A549 (cell line): ENCODE data around the gene FAF1. TPM values are rescaled to one million over a fixed set of nuclear protein-coding genes. Genes with fewer than 3 reads are reported as not detected.
A peak's percentile ranks its signal among the peaks of the same experiment; 100 is the strongest.

ENCODE experiments used
- ATAC-seq, 2 experiments: fragments of 200-7000 bp in 1 of 2; fragments of >200 bp in 1 of 2; cut with Nextera tagmentation in 1 of 2; cut with Tn5 transposase in 1 of 2; 3 replicates each; pipeline versions ENCODE4 v1.8.0 to v1.9.1; 2018 to 2020; ENCODE audit warnings: mild to moderate bottlenecking in 1 of 2, moderate library complexity in 1 of 2
- CTCF ChIA-PET: fragments of 300-600 bp; sonication (Branson Sonifier 250); formaldehyde crosslinking; extraction: SDS; loops from one replicate; lab custom pipeline; 2021; ENCODE audit warnings: antibody characterized with exemption, inconsistent platforms; lab: Yijun Ruan, JAX
- POLR2A ChIA-PET: fragments of 350-600 bp; formaldehyde crosslinking; extraction: SDS; loops from one replicate; lab custom pipeline; 2021; ENCODE audit warnings: antibody characterized with exemption, inconsistent platforms; lab: Yijun Ruan, JAX
- DNase-seq, 2 experiments: peaks; one replicate each; pipeline versions ENCODE4 v3.0.0 to v3.0.0-alpha.2; 2011 to 2016; ENCODE audit warnings: low read depth in 1 of 2, low spot score in 1 of 2
- FAIRE-seq: peaks from 2 replicates; lab custom pipeline; 2011; peaks lifted over from hg19 to GRCh38; lab: Jason Lieb, UNC
- H3K27ac ChIP-seq, 2 experiments: fragments of >200 bp; sonication (Bioruptor Twin); formaldehyde crosslinking; 3 replicates each; pipeline ENCODE4 v1.5.1; 2016 to 2017
- H3K4me1 ChIP-seq: fragments of >200 bp; sonication (Bioruptor Twin); formaldehyde crosslinking; 3 replicates; pipeline ENCODE4 v1.6.1; 2016
- H3K4me2 ChIP-seq: fragments of >200 bp; sonication (Bioruptor Twin); formaldehyde crosslinking; 3 replicates; pipeline ENCODE4 v1.6.1; 2016
- H3K4me3 ChIP-seq: fragments of >200 bp; sonication (Bioruptor Twin); formaldehyde crosslinking; 3 replicates; pipeline ENCODE4 v1.5.1; 2016
- H3K9me3 ChIP-seq: fragments of >200 bp; sonication (Bioruptor Twin); formaldehyde crosslinking; 3 replicates; pipeline ENCODE4 v1.6.1; 2016
- BHLHE40 ChIP-seq: IDR thresholded peaks from 2 replicates; pipeline ENCODE4 v1.6.1; 2012; ENCODE audit warnings: low read depth, low read length, inconsistent platforms
- CBX8 ChIP-seq: fragments of 200-600 bp; sonication (generic); IDR thresholded peaks from 2 replicates; pipeline ENCODE4 v1.6.1; 2016
- CHD2 ChIP-seq: fragments of 150-350 bp; IDR thresholded peaks from 2 replicates; pipeline ENCODE4 v1.6.1; 2014; ENCODE audit warnings: low read length; ENCODE audit not compliant: partially characterized antibody
- CHD4 ChIP-seq: fragments of 200-600 bp; sonication (generic); IDR thresholded peaks from 2 replicates; pipeline ENCODE4 v1.6.1; 2016; ENCODE audit warnings: antibody characterized with exemption, mild to moderate bottlenecking, borderline replicate concordance
- FOSB ChIP-seq: fragments of 250-450 bp; sonication (Bioruptor Pico); IDR thresholded peaks from 2 replicates; pipeline ENCODE4 v1.5.0; 2020; ENCODE audit warnings: mild to moderate bottlenecking, moderate library complexity
- FOXS1 ChIP-seq: fragments of 250-450 bp; sonication (Bioruptor Pico); IDR thresholded peaks from 2 replicates; pipeline ENCODE4 v1.5.0; 2020; ENCODE audit warnings: mild to moderate bottlenecking, moderate library complexity
- HDAC2 ChIP-seq: fragments of 200-600 bp; sonication (generic); IDR thresholded peaks from 2 replicates; pipeline ENCODE4 v1.6.1; 2016
- HES2 ChIP-seq: fragments of >200 bp; sonication (Bioruptor Twin); formaldehyde crosslinking; IDR thresholded peaks from 2 replicates; pipeline ENCODE4 v1.6.1; 2016
- HOXB13 ChIP-seq: fragments of 250-450 bp; sonication (Bioruptor Pico); IDR thresholded peaks from 2 replicates; pipeline ENCODE4 v1.5.0; 2020; ENCODE audit warnings: low read depth, mild to moderate bottlenecking, moderate library complexity
- JUN ChIP-seq, 2 experiments: fragments of >200 bp; sonication (Bioruptor Twin); formaldehyde crosslinking; IDR thresholded peaks; 2 replicates in 1 of 2; 3 replicates in 1 of 2; pipeline ENCODE4 v1.6.1; 2016 to 2017
- JUNB ChIP-seq: fragments of >200 bp; sonication (Bioruptor Twin); formaldehyde crosslinking; IDR thresholded peaks from 2 replicates; pipeline ENCODE4 v1.6.1; 2016
- KDM1A ChIP-seq: fragments of 200-600 bp; sonication (generic); IDR thresholded peaks from 2 replicates; pipeline ENCODE4 v1.6.1; 2016; ENCODE audit warnings: low read depth, mild to moderate bottlenecking
- MAFK ChIP-seq: fragments of 450-650 bp; IDR thresholded peaks from 2 replicates; pipeline ENCODE4 v1.6.1; 2014; ENCODE audit not compliant: partially characterized antibody
- PBX3 ChIP-seq: IDR thresholded peaks from 2 replicates; pipeline ENCODE4 v1.6.1; 2012
- POLR2AphosphoS2 ChIP-seq: conservative IDR thresholded peaks from 2 replicates; pipeline ENCODE4 v1.6.1; 2012; ENCODE audit warnings: low read length, improper control_type of control experiment, inconsistent platforms
- RARB ChIP-seq: fragments of 250-450 bp; sonication (Bioruptor Pico); IDR thresholded peaks from 2 replicates; pipeline ENCODE4 v1.8.0; 2021; ENCODE audit warnings: mild to moderate bottlenecking, moderate library complexity
- REST ChIP-seq: fragments of 200-600 bp; sonication (generic); IDR thresholded peaks from 2 replicates; pipeline ENCODE4 v1.6.1; 2016; ENCODE audit warnings: antibody characterized with exemption, mild to moderate bottlenecking, moderate library complexity
- RNF2 ChIP-seq: fragments of 200-600 bp; sonication (generic); IDR thresholded peaks from 2 replicates; pipeline ENCODE4 v1.6.1; 2016; ENCODE audit warnings: low read depth, mild to moderate bottlenecking, antibody characterized with exemption, moderate library complexity, borderline replicate concordance
- TFCP2L1 ChIP-seq: fragments of 250-450 bp; sonication (Bioruptor Pico); IDR thresholded peaks from 2 replicates; pipeline ENCODE4 v1.5.0; 2021; ENCODE audit warnings: mild to moderate bottlenecking
- ZFP36 ChIP-seq: fragments of 450-650 bp; IDR thresholded peaks from 2 replicates; pipeline ENCODE4 v1.6.1; 2014; ENCODE audit warnings: borderline replicate concordance; ENCODE audit not compliant: partially characterized antibody
- ZSCAN20 ChIP-seq: fragments of 250-450 bp; sonication (Bioruptor Pico); IDR thresholded peaks from 2 replicates; pipeline ENCODE4 v1.8.0; 2022; ENCODE audit warnings: mild to moderate bottlenecking, moderate library complexity
- WGBS: methylation state at CpG from one replicate; pipeline ENCODE4 v1.1.6; 2017; ENCODE audit errors: missing lambda C conversion rate; 5-methylcytosine and 5-hydroxymethylcytosine counted together
- polyA plus RNA-seq, 4 experiments: library from polyadenylated mRNA; depleted of rRNA in 3 of 4; stranded (reverse); fragments of >200 nt; fragmentation: RNase III in 1 of 4; extraction: RNeasy Plus Mini Kit Qiagen cat#74134 plus additional on column Dnase treatment in 1 of 4; gene quantifications; 2 replicates in 3 of 4; 3 replicates in 1 of 4; pipeline ENCODE4 v1.2.3, GENCODE V29; 2011 to 2017

FAF1 gene
- polyA plus RNA-seq, 2 of the 4 experiments (the other 2 are of a cell fraction) = 31.7 to 46.2 TPM

GRCh38 chr1:50426108-50426700, 533.9 kb downstream of the FAF1 start:
- Histone ChIP-seq H3K4me1 (peaks cover 11% of the 10 kb centered on the region; the same call in 1 of the 3 replicates), H3K27ac (no peak overlapping the region), H3K4me2 (peak overlapping the region; percentile 78; the same call in 1 of the 3 replicates), H3K9me3 (no peaks in the 10 kb centered on the region), H3K4me3 (no peak overlapping the region; the same call in 2 of the 3 replicates)
- ChIA-PET POLR2A (no interaction called here), CTCF (no interaction called here)
- DNase-seq = no peak
- TF ChIP-seq JUNB (no peak), BHLHE40 (no peak), MAFK (no peak), POLR2AphosphoS2 (no peak), HDAC2 (no peak), RNF2 (no peak), FOSB (CRISPR knock-in tag) (no peak), FOXS1 (no peak), CHD4 (no peak), RARB (no peak), HES2 (no peak), TFCP2L1 (CRISPR knock-in tag) (no peak)
- 70% methylated on average over 15 of the region's 20 CpGs for WGBS
- no peak for ATAC-seq
- FAIRE-seq = no peak

- ATAC-seq (peak; percentile 48 to 70; a peak in 5 of 6 replicates), FAIRE-seq (no peak), DNase-seq (peak; percentile 35 to 60)
- 51% methylated on average over 19 of the region's 34 CpGs for WGBS
- no peak overlapping the region; the same call in 2 of the 3 replicates for H3K4me3 ChIP-seq
- peaks cover 11% of the 10 kb centered on the region; the same call in 1 of the 3 replicates for H3K4me1 ChIP-seq
- CTCF ChIA-PET = no interaction called here
- POLR2A ChIA-PET = no interaction called here
- H3K9me3 ChIP-seq = no peaks in the 10 kb centered on the region
- TF ChIP-seq PBX3 (no peak), HES2 (no peak), ZFP36 (peak; percentile 11), RNF2 (peak; percentile 95; the same call in 1 of the 2 replicates), HOXB13 (CRISPR knock-in tag) (no peak), ZSCAN20 (CRISPR knock-in tag) (no peak), JUN (IDR thresholded peaks at IDR 0.05) (no peak), REST (no peak), CBX8 (peak; percentile 94), CHD2 (no peak), KDM1A (no peak)
- no peak overlapping the region for H3K27ac ChIP-seq
- peak overlapping the region; percentile 93; the same call in 2 of the 3 replicates for H3K4me2 ChIP-seq
Measured at GRCh38 chr1:50425376-50426107, 534.5 kb downstream of the FAF1 start.
